Stimulated activated CD4-positive, alpha-beta T cell treated with anti-CD3 and anti-CD28 coated beads, Interleukin-2, amount 100 ng/mL, for 48 hours (primary cell): ENCODE measurements around the gene POLD4.

Experiments
- DNase-seq, 2 donors: peaks; one replicate each; pipeline ENCODE4 v3.0.0-alpha.2; 2020

Gene POLD4

GRCh38 chr11:67387518-67387917, 34.2 kb upstream of the POLD4 start:
- no peak for DNase-seq

- no peak for DNase-seq
Observed at GRCh38 chr11:67387069-67387468, 33.7 kb upstream of the POLD4 start.

- DNase-seq, result no peak
Observed at GRCh38 chr11:67384851-67385366, 31.6 kb upstream of the POLD4 start.

GRCh38 chr11:67382276-67383136, 29.2 kb upstream of the POLD4 start:
- peak; percentile 82 to 83 for DNase-seq

GRCh38 chr11:67381244-67381972, 28.1 kb upstream of the POLD4 start:
- no peak for DNase-seq

GRCh38 chr11:67379061-67380058, 26.0 kb upstream of the POLD4 start:
- no peak for DNase-seq

- no peak for DNase-seq
Observed at GRCh38 chr11:67378544-67378943, 25.2 kb upstream of the POLD4 start.

- no peak for DNase-seq
Observed at GRCh38 chr11:67376873-67377808, 23.8 kb upstream of the POLD4 start.

GRCh38 chr11:67376063-67376820, 22.9 kb upstream of the POLD4 start:
- DNase-seq, result no peak

- no peak for DNase-seq
Observed at GRCh38 chr11:67375320-67376055, 22.1 kb upstream of the POLD4 start.

- DNase-seq, result no peak
Observed at GRCh38 chr11:67374571-67375281, 21.4 kb upstream of the POLD4 start.

- DNase-seq, result no peak
Observed at GRCh38 chr11:67373648-67374570, 20.6 kb upstream of the POLD4 start.

- DNase-seq, result no peak
Observed at GRCh38 chr11:67372993-67373647, 19.8 kb upstream of the POLD4 start, which contains the start of gene CLCF1. TSS of gene CLCF1 (minus strand) at chr11:67373598. CDS start at chr11:67373539, 59 bp downstream.

GRCh38 chr11:67372321-67372992, 19.1 kb upstream of the POLD4 start:
- DNase-seq, result no peak

GRCh38 chr11:67371911-67372320, 18.6 kb upstream of the POLD4 start:
- DNase-seq, result no peak

GRCh38 chr11:67371189-67371910, 18.0 kb upstream of the POLD4 start:
- DNase-seq, result no peak
